SIG-M5 treated with dmso at 0.1 percent for 504 hours (cell line): ENCODE results near the gene GET4.
"Not testable (repeated sequence)": the region's sequence is repeated elsewhere in the genome, so short reads cannot be mapped to it uniquely, and the experiment has no call there.

Experiments used
- DNase-seq: peaks from one replicate; lab custom pipeline; 2025; ENCODE audit not compliant: unreplicated experiment; lab: John Stamatoyannopoulos, UW

The GET4 gene

DNA sequence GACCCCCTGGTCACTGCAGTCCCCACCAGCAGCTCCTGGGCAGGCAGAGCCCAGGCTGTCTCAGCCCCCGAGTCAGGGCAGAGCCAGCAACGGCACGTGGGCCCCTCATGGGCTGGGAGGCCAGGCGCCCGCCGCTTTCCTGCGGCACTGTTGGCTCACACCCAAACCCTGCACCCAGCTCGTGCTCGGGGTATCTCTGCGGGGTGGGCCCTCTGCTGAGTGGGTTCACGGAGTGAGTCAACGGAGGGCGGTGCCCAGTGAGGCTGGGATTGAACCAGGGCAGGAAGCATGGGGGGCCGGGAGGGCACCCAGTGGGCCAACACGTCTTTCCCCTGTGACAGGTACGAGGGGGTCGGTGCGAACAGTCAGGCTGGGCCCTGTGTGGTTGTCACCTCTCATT lies 49.2 kb downstream of the GET4 start:
- DNase-seq, result peak; percentile 13

DNA sequence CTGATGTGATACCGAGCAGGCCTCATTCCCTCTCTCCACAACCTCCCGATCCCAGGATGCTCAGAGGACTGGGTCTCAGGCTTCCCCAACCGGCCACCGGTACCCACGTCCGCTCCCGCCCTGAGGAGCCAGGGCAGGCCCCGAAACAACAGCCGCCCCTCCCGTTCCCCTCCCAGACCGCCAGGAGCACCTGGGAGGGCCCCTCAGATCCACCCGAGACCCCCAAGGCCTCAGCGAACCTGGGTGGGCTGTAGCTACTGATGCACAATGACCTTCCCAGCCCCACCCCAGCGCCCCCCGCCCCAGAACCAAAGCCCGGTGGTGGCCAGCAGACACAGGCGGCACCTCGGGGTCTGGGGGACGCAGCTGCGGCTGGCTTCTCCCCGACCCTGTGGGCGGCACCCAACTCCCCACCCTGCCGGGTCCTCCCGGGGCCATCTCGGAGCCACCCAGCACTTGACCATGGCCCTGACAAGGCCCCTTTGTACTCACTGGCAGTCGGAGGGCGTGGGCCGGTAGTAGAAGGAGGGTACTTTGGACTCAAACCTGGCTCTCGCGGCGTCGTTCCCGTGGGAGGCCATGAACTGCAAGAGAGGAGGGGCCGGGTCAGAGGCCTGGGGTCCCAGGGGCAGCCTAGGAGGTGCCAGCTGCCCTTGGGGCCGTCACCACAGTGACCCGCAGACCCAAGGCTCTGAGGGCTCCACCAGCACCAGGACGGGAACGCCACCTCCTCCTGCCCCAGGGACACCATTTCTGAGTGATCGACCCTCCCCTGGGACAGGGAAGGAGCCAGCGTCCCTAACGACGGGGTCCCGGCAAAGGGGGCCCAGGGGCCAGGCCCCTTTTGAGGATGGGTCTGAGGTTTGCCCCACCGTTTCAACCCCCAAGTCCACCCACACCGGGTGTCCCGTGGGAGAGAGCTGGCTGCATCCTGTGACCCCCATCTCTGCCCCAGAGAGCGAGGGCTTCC lies 50.0 kb downstream of the GET4 start:
- DNase-seq, result no peak

DNA sequence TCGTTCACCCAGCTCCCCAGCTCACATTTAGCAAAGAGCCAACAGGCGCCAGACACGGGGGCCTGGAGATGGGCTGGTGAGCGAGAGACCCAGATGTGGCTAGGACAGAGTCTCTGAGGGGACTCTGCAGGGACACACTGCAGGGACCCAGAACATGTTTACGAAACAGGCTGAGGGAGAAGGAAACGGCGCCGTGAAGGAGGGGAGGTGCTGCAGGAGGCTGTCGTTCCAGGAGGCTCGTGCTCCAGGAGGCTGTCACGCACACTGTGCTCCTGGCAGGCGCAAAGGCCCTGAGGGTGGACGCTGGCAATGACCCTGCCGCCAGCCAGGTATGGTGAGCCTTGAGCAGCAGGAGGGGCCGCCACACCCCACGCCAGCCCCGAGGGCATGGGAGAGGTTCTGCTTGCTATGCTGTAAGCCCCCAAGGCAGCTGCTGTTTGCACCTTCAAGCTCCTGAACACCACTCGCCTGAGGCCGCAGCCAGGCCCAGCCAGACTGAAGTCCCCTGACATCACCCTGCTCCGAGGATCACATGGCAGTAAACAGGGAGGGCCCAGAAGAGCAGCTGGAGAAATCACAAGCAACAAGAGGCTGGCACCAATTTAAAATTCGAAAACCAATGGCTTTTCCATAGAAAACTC lies 50.8 kb downstream of the GET4 start:
- no peak for DNase-seq

DNA sequence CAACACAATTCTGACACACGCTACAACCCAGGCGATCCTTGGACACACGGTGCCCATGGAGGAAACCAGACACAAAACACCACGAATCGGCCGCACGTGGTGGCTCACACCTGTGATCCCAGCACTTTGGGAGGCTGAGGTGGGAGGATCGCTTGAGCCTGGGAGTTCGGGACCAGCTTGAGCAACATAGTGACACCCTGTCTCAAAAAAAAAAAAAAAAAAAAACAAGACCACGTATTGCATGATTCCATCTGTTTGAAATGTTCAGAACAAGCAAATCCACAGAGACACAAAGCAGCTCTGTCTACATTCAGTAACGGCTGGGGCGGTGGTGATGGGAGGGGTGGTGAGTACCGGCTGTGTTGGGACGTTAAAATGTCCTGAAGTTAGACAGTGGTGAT lies 53.0 kb downstream of the GET4 start:
- no peak for DNase-seq

DNA sequence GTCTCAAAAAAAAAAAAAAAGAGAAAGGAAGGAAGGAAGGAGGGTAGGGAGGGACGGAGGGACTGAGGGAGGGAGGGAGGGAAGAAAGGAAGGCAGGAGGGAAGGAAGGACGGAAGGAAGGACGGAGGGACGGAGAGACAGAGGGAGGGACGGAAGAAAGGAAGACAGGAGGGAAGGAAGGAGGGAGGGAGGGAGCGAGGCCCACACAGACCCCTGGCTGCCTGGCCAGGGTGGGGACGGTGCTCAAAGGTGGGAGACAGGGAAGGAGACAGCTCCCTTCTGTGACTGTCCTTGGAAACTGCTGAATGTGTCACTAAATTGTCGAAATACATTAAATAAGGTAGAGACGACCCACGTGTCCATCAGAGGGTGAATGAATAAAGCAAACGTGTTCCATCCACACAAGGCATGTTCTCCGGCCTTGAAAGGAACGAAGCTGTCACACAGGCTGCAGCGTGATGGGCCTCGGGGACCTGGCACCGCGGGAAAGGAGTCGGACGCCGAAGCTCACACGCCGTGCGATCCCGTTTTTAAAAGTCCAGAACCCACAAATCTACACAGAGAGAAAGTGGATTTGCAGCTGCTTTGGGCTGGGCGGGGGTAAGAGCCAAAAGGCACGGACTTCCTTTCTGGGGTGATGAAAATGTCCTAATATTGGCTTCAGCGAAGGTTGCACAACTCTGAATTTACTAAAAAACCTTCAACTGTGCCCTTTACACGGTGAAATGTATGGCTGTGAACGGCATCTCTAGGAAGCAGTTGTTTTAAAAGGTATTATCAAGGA lies 54.8 kb downstream of the GET4 start:
- DNase-seq, result peak; percentile 75

DNA sequence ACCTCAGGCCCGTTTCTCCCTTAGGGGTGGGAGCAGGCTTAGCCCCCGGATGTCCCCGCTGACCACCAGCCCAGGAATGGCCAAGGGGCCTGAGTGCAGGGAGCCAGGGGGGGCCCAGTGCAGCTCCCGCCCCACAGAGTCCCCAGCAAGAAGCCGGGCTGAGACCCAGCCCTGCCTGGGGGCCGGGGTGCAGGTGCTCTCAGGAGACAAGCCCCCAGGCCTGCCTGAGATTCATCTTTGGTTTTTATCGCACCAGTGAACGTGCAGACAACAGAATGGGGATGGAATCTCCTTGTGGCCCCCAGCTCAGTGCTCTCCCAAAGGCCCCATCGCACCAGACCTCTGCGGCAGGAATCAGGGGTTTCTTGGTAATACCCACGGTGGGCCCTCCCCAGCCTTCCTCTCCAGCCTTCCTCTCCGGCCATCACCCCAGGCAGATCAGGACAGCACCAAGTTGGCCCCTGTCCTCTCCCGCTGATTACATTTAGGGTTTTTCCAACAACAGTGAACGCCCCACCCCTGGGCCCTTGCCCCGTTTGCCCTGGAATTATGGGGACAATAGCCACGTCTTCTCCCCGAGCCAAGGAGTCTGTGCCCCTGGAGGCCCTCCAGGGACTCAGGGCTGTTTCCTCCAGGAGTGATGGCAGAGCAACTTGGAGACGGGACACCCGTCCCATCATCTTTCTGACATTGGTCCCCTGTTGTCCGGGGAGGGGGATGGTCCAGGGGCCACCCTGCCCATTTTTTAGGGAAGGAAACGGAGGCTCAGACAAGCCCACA lies 55.7 kb downstream of the GET4 start:
- DNase-seq, result no peak

DNA sequence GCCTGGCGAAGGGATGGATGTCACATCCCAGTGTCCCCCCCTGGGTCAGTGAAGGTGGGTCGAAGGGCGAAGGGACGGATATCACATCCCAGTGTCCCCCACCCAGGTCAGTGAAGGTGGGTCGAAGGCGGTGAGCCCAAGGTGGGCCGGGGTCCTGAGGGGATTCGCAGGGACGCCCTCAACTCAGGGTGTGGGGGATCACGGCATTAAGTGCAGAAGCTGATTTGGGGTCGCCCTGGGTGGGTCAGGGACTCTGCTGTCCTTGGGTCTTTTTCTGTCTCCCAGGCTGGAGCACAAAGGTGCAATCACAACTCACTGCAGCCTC lies 56.3 kb downstream of the GET4 start:
- no peak for DNase-seq

DNA sequence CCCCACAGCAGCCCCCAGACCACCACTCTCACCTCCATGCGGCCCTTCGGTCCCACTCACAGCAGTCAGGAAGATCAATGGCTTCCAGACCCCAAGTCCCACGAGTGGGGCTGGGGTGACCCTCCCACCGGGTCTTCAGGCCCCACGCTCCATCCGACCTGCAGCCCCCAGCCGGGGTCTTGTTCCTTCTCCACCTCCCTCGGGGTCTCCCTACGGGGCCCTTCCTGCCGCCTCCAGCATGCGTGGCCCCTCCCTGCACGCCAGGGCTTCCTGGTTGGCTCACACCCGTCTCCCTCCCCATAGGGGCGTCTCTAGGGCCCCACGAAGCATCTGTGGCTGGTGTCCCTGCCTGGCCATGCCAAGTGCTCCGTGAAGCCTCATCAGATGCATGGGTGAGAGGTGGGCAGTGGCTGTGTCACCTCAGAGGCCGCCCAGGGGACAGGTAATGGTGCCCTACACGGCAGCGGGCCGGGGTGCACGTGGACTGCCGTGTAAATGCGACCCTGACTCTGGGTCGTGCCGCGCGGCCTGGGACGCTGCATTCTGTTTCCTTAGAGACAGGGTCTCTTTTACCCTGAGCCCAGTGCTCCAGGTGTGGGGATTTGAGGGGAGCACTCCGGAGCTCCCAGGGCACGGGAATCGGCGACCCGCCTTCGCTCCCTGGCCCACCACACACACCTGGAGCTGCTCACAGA lies 58.3 kb downstream of the GET4 start:
- no peak for DNase-seq

DNA sequence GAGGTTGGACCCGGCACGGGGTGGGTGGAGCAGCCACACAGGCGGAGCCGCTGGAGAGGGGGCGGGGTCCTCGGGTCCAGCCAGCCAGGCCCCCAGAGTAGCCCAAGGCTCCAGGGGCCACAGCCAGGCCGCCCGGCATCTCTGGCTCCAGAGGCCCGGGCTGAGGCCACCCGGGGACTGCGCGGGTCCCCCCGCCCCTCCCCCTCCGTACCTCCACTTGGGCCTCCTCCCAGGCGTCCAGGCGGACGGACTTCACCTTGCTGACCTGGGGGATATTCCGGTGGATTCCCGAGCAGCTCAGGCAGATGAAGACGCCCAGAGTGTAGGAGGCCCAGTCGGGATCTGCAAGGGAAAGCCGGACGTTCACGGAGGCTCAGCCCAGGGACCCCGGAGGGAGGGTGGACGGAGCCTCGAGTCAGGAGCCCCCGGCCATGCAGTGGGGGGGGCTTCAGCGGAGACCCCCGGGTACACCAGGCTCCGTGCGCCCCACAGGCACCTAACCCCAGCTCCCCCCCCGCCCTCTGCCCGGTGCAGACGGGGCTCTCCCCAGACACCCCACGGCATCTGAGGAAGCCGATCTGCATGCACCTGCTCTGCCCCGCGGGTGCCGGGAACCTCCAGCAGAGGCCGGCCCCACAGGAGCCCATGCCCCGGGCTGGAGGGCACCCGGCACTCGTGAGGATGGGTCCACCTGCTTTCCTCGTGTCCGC lies 59.0 kb downstream of the GET4 start:
- DNase-seq, result no peak

DNA sequence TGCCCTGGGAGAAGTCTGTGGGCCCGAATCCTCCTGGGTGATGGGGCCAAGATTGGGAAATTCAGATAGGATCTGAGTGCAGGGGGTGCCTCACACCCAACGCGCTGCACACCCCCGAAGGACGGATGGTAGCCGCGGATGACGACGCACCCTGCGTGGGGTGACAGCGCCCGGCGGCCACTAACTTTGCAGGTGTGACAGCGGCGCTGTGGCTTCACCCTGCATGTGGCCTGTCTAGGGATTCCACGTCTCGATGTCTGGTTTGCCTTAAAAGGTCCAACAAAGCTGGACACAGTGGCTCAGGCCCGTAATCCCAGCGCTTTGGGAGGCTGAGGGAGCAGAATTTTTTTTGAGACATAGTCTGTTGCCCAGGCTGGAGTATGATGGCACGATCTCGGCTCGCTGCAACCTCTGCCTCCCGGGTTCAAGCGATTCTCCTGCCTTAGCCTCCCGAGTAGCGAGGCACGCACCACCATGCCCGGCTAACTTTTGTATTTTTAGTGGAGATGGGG lies 59.6 kb downstream of the GET4 start:
- no peak for DNase-seq

DNA sequence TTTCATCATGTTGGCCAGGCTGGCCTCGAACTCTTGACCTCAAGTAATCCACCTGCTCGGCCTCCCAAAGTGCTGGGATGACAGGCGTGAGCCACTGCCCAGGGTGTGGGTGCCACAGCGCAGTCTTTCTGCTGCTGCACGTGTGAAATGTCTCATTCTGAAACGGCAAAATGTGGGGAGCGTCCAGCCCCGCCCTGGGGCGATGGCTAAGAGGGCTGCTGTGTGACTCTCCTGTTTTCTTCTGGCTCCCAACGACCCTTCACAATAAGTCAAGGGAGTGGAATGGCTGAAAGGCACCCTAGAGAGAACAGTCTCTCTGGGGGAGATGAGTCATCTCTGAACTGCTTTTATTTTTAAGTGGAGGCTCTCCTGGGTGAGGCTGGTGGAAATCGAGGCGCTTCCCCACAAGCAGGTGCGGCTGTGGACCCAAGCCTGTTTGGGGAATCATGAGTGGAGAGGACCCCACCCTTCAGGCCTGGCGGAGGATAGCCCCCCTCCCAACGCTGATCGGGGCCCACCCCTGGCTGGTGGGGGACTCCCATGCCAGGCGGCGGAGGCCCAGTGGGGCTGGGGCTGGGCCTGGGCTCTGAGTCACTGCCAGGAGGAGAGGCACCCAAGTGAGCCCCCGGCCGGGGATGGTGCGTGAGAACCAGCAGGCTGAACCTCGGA lies 60.2 kb downstream of the GET4 start:
- peak; percentile 48 for DNase-seq

DNA sequence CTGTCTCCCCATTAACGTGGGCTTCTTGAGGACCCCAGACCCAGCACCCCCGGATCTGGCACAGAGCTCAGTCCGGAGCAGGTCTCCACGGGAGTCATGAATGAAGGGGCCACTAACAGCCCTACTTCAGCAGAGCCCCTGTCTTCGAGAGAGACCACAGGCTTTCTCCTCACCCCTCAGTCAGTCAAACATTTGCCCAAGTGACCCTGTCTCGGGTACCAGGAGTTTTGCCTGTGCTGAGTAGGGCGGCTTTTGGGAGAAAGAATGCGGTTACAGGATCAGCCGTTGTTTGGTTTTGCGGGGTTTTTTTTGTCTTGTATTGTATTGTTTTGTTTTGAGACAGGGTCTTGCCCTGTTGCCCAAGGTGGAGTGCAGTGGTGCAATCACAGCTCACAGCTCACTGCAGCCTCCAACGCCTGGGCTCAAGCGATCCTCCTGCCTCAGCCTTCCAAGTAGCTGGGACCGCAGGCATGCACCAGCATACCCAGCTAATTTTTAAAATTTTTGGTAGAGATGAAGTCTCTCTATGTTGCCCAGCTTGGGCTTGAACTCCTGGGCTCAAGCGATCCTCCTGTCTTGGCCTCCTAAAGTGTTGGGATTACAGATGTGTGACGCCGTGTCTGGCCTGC lies 61.6 kb downstream of the GET4 start:
- DNase-seq, result no peak

DNA sequence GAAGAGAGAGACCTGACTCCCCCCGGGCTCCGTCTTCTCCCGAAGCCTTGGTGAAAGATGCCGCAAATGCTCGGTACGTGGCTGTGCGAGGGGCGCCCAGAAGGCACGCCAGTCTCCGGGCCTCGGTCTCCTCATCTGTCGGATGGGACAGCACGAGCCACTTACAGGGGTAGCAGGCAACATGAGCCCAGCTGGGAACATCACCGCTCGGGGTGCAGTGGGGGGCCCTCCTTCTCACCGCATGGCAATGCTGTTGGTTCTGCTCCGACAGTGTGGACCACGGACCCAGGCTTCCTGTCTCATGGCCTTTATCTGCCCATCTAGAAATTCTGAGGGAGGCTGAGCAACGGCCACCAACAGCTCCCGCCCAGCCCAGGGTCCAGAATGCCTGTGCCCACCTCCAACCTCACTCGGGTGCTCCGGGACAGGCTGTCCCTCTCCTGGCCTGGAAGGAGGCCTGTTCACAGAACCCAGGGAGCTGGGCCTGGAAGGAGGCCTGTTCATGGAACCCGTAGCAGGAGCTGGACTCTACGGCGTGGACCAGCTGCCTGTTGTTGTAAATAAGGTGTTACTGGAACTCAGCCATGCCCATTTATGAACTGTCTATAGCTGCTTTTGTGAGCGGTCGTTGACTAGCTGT lies 62.3 kb downstream of the GET4 start:
- no peak for DNase-seq

DNA sequence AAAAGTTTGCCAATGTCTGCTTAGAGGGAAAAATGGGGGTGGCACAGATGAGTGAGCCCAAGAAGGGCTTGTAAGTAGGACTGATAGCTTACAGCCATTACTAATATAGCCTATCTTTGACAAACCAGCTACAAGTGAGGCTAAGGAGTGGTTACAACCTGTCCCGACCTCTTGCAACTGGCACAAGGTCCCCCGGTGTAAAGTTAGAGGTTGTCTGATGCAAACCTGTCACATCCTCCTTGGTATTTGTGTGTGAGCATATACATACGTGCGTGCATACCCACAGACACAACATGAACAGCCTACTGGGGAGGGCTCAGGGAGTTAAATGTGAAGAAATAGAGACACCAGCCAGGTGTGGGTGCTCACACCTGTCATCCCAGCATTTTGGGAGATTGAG lies 63.5 kb downstream of the GET4 start:
- no peak for DNase-seq

DNA sequence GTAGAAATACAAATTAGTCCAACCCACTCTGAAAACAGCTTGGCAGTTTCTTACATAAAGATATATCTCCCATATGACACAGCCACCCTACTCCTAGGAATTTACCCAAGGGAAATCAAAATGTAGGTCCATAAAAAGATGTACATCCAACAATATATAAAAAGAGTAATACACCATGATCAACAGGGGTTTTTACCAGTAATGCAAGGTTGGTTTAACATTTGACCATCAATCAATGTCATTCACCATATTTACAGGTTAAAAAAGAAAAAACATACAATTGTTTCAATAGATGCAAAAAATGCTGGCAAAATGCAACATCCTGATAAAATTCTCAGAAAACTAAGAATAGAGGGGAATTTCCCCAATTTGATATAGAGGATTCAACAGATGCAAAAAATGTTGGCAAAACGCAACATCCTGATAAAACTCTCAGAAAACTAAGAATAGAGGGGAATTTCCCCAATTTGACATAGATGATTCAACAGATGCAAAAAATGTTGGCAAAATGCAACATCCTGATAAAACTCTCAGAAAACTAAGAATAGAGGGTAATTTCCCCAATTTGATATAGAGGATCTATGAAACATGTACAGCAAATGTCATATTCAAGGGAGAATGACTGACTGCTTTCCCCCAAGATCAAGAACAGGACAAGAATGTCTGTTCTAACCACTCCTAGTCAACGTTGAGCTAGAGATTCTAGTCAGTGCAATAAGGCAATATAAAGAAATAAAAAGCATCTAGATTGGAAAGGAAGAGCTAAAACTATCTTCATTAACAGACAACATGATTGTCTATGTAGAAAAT lies 64.5 kb downstream of the GET4 start:
- DNase-seq, result no peak

DNA sequence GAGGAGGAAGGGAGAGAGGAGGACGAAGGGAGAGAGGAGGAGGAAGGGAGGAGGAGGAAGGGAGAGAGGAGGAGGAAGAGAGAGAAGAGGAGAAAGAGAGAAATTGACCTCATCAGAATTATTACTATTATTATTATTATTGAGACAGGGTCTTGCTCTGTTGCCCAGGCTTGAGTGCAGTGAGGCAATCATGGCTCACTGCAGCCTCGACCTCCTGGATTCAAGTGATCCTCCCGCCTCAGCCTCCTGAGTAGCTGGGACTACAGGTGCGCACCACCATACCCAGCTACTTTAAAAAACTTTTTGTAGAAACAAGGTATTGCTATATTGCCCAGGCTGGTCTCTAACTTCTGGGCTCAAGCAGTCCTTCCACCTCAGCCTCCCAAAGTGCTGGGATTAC lies 67.4 kb downstream of the GET4 start:
- DNase-seq, result not testable (repeated sequence)

DNA sequence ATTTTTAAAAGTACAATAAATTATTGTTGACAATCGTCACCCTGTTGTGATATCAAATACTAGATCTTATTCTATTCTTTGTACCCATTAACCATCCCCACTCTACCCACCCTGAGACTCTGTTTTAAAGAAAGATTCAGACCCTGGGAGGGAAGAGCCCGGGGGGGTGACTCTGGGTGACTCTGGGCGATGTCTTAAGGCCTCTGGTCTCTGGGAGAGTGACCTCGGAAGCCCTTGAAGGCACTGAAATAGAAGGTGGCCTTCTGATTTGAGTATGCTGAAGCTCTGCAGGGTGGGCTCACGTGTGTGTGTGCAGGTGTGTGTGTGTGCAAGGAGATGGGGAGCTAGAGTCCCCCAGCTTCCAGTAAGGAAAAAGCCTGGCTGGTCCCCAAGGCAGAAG lies 68.4 kb downstream of the GET4 start:
- DNase-seq, result no peak
